Left colon (tissue), 2 donors: Measurements from ENCODE around the gene MAST1. TPM values are rescaled to one million over a fixed set of nuclear protein-coding genes. Genes with fewer than 3 reads are reported as not detected.

ENCODE experiments used
- ATAC-seq: fragments of 200-7000 bp; cut with Tn5 transposase; one replicate; pipeline ENCODE4 v1.9.1; 2020; ENCODE audit warnings: mild to moderate bottlenecking, moderate library complexity
- DNase-seq, 2 donors: peaks; one replicate each; pipeline ENCODE4 v3.0.0-alpha.2; 2020
- intact Hi-C, 2 donors: fragments of 100-400 bp; cut with DNase I in 1 of 2; cut with micrococcal nuclease in 1 of 2; formaldehyde crosslinking; loops; one replicate each; pipeline versions ENCODE4 v1.11.2 to v1.14.0; 2022; cut with DNase I, micrococcal nuclease
- total RNA-seq, 2 donors: library from RNA; stranded (reverse); fragmentation: NEBNext Ultra II Directional; extraction: Animal tissue kit (Norgen Biotek cat#: 25700); gene quantifications; one replicate each; pipeline ENCODE4 v1.2.1, GENCODE V29; 2021
- donor health status: DM: no; HTN: no; CAD: no.
- donor health status: DM: yes; HTN: yes; CAD: no.

The MAST1 gene
- total RNA-seq, 2 donors from 2014 or later = 0.82 to 1.4 TPM

- ATAC-seq = peak; percentile 39
Observed at GRCh38 chr19:12864721-12865715, 26.7 kb downstream of the MAST1 start.

GRCh38 chr19:12865746-12866415 is 27.6 kb downstream of the MAST1 start:
- ATAC-seq (no peak), DNase-seq (no peak)
- intact Hi-C loops = no loop called here

More at GRCh38 chr19:12864721-12865715, 26.7 kb downstream of the MAST1 start:
- no peak for DNase-seq
- intact Hi-C loops = no loop called here

- no peak for DNase-seq
- peak; percentile 69 for ATAC-seq
- intact Hi-C loops = no loop called here
Observed at GRCh38 chr19:12866416-12867119, 28.3 kb downstream of the MAST1 start.

GRCh38 chr19:12867120-12868099 is 29.1 kb downstream of the MAST1 start:
- DNase-seq = peak; percentile 69 to 81
- intact Hi-C loops = no loop called here
- ATAC-seq = peak; percentile 85

GRCh38 chr19:12868540-12869112 is 30.3 kb downstream of the MAST1 start:
- intact Hi-C loops = no loop called here
- ATAC-seq (no peak), DNase-seq (no peak)

- no peak for DNase-seq
- intact Hi-C loops = no loop called here
- ATAC-seq = no peak
Observed at GRCh38 chr19:12871681-12872080, 33.4 kb downstream of the MAST1 start.

GRCh38 chr19:12872255-12872654 is 33.9 kb downstream of the MAST1 start:
- no peak for DNase-seq
- intact Hi-C loops = no loop called here
- ATAC-seq = no peak

GRCh38 chr19:12872941-12873890 is 34.9 kb downstream of the MAST1 start:
- peak; percentile 91 for ATAC-seq
- intact Hi-C loops = no loop called here
- DNase-seq = peak; percentile 86 to 87

GRCh38 chr19:12873891-12874745 is 35.8 kb downstream of the MAST1 start:
- intact Hi-C loops = no loop called here
- ATAC-seq = peak; percentile 3

GRCh38 chr19:12875086-12875485 is 36.8 kb downstream of the MAST1 start:
- no peak for DNase-seq
- intact Hi-C loops = no loop called here
- no peak for ATAC-seq

More at GRCh38 chr19:12873891-12874745, 35.8 kb downstream of the MAST1 start:
- no peak for DNase-seq

- peak; percentile 17 for ATAC-seq
- peak in 1 of 2 donors; percentile 60 for DNase-seq
- intact Hi-C loops = loop anchor here in 1 of 2 donors (10.0 kb wide), 1 partner anchor 84 kb away; the partner anchor contains the start of gene DAND5
Observed at GRCh38 chr19:12880551-12881171, 42.3 kb downstream of the MAST1 start.

GRCh38 chr19:12881172-12881808 is 43.0 kb downstream of the MAST1 start, which contains the start of gene DNASE2:
Gene DNASE2 (minus strand): TSS chr19:12881449. CDS start chr19:12881375, 74 bp downstream.
- intact Hi-C loops = loop anchor here in 1 of 2 donors (10.0 kb wide), 1 partner anchor 84 kb away; the partner anchor contains the start of gene DAND5
- DNase-seq (peak; percentile 97 to 99), ATAC-seq (peak; percentile 78)

GRCh38 chr19:12882589-12882988 is 44.3 kb downstream of the MAST1 start:
- no peak for DNase-seq
- no peak for ATAC-seq
- intact Hi-C loops = loop anchor here in 1 of 2 donors (10.0 kb wide), 1 partner anchor 82 kb away; the partner anchor contains the start of gene DAND5

GRCh38 chr19:12884202-12884601 is 45.9 kb downstream of the MAST1 start:
- intact Hi-C loops = loop anchor here in 1 of 2 donors (10.0 kb wide), 1 partner anchor 81 kb away; the partner anchor contains the start of gene DAND5
- DNase-seq = no peak
- no peak for ATAC-seq
